ENCODE data around the gene SLC8A1.
A peak's percentile ranks its signal among the peaks of the same experiment; 100 is the strongest.

SLC8A1 gene

GRCh38 chr2:40488101-40488601 is 36.3 kb upstream of the SLC8A1 start:
- DNase-seq (ENCODE audit: low read depth) = peak; percentile 57
- H3K4me3 ChIP-seq (ENCODE audit: low read depth, low read length) = no peak overlapping the region
- TF ChIP-seq MYC (IDR thresholded peaks at IDR 0.05; ENCODE audit: low read depth, low read length) = no peak
- TF ChIP-seq CTCF (IDR thresholded peaks at IDR 0.05; ENCODE audit: low read depth, low read length) = peak; percentile 47
- TF ChIP-seq, protein P1, sequence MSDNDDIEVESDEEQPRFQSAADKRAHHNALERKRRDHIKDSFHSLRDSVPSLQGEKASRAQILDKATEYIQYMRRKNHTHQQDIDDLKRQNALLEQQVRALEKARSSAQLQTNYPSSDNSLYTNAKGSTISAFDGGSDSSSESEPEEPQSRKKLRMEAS (IDR thresholded peaks at IDR 0.05; ENCODE audit: low read depth, low read length) = peak; percentile 75

GRCh38 chr2:40487602-40488001 is 35.7 kb upstream of the SLC8A1 start:
- H3K4me3 ChIP-seq (ENCODE audit: low read depth, low read length) = no peak overlapping the region
- DNase-seq (ENCODE audit: low read depth) = peak; percentile 33
- TF ChIP-seq, protein P1 (IDR thresholded peaks at IDR 0.05; ENCODE audit: low read depth, low read length) = no peak
- no peak for TF ChIP-seq MYC (IDR thresholded peaks at IDR 0.05; ENCODE audit: low read depth, low read length)
- TF ChIP-seq CTCF (IDR thresholded peaks at IDR 0.05; ENCODE audit: low read depth, low read length) = no peak
- no peak for TF ChIP-seq POLR2A (IDR thresholded peaks at IDR 0.05; ENCODE audit: extremely low read depth, insufficient read length)

GRCh38 chr2:40485854-40486253 is 34.0 kb upstream of the SLC8A1 start:
- TF ChIP-seq MYC (IDR thresholded peaks at IDR 0.05; ENCODE audit: low read depth, low read length) = no peak
- TF ChIP-seq, protein P1 (IDR thresholded peaks at IDR 0.05; ENCODE audit: low read depth, low read length) = no peak
- no peak for TF ChIP-seq POLR2A (IDR thresholded peaks at IDR 0.05; ENCODE audit: extremely low read depth, insufficient read length)
- no peak for TF ChIP-seq CTCF (IDR thresholded peaks at IDR 0.05; ENCODE audit: low read depth, low read length)
- DNase-seq (ENCODE audit: low read depth) = no peak
- H3K4me3 ChIP-seq (ENCODE audit: low read depth, low read length) = no peak overlapping the region

GRCh38 chr2:40485318-40485717 is 33.4 kb upstream of the SLC8A1 start:
- no peak for DNase-seq (ENCODE audit: low read depth)
- H3K4me3 ChIP-seq (ENCODE audit: low read depth, low read length) = no peak overlapping the region
- TF ChIP-seq POLR2A (IDR thresholded peaks at IDR 0.05; ENCODE audit: extremely low read depth, insufficient read length) = no peak
- no peak for TF ChIP-seq CTCF (IDR thresholded peaks at IDR 0.05; ENCODE audit: low read depth, low read length)
- TF ChIP-seq MYC (IDR thresholded peaks at IDR 0.05; ENCODE audit: low read depth, low read length) = no peak
- TF ChIP-seq, protein P1 (IDR thresholded peaks at IDR 0.05; ENCODE audit: low read depth, low read length) = no peak

GRCh38 chr2:40483549-40484243 is 31.8 kb upstream of the SLC8A1 start:
- DNase-seq (ENCODE audit: low read depth) = no peak
- TF ChIP-seq POLR2A (IDR thresholded peaks at IDR 0.05; ENCODE audit: extremely low read depth, insufficient read length) (no peak), CTCF (IDR thresholded peaks at IDR 0.05; ENCODE audit: low read depth, low read length) (no peak), MYC (IDR thresholded peaks at IDR 0.05; ENCODE audit: low read depth, low read length) (no peak)
- TF ChIP-seq, protein P1 (IDR thresholded peaks at IDR 0.05; ENCODE audit: low read depth, low read length) = no peak
- no peak overlapping the region for H3K4me3 ChIP-seq (ENCODE audit: low read depth, low read length)
